K562 (cell line): ENCODE data around the gene PPM1H.

Experiments
- ETV5 ChIP-seq: sonication (generic); formaldehyde crosslinking; IDR thresholded peaks from 2 replicates; pipeline ENCODE4 v1.4.0; 2020; ENCODE audit warnings: low read depth, mild to moderate bottlenecking, missing genetic modification reagents
- HMG20A ChIP-seq: fragments of 450-650 bp; formaldehyde crosslinking; conservative IDR thresholded peaks from 2 replicates; pipeline ENCODE4 v1.4.0; 2020; ENCODE audit warnings: mild to moderate bottlenecking, mixed read lengths
- POLR2A ChIP-seq: fragments of 450-650 bp; conservative IDR thresholded peaks from 2 replicates; pipeline ENCODE4 v1.6.1; 2016
- RAD21 ChIP-seq, 2 experiments: fragments of 250-450 bp in 1 of 2; fragments of 450-650 bp in 1 of 2; sonication (Bioruptor Pico) in 1 of 2; formaldehyde crosslinking in 1 of 2; IDR thresholded peaks in 1 of 2; conservative IDR thresholded peaks in 1 of 2; 2 replicates each; pipeline versions ENCODE4 v1.4.0 to v1.8.0; 2020 to 2022; ENCODE audit warnings: mild to moderate bottlenecking in 2 of 2, moderate library complexity in 1 of 2
- RCOR1 ChIP-seq, 2 experiments: IDR thresholded peaks; 2 replicates each; pipeline ENCODE4 v1.6.1; 2012; ENCODE audit warnings: low read depth in 2 of 2, low read length in 2 of 2, borderline replicate concordance in 1 of 2, improper control_type of control experiment in 1 of 2
- TCF7L2 ChIP-seq: fragments of 150-350 bp; IDR thresholded peaks from 2 replicates; pipeline ENCODE4 v1.6.1; 2016; ENCODE audit warnings: low read depth, mild to moderate bottlenecking, low read length, moderate library complexity
- TFE3 ChIP-seq: fragments of 450-650 bp; formaldehyde crosslinking; IDR thresholded peaks from 2 replicates; pipeline ENCODE4 v1.4.0; 2020; ENCODE audit warnings: mild to moderate bottlenecking, mixed read lengths
- ZBTB7A ChIP-seq: IDR thresholded peaks from 2 replicates; pipeline ENCODE4 v1.6.1; 2011; ENCODE audit warnings: low read depth, mild to moderate bottlenecking, low read length, moderate library complexity, borderline replicate concordance; ENCODE audit not compliant: control insufficient read depth
- ZC3H8 ChIP-seq: fragments of 450-650 bp; IDR thresholded peaks from 2 replicates; pipeline ENCODE4 v1.6.1; 2017

DNA sequence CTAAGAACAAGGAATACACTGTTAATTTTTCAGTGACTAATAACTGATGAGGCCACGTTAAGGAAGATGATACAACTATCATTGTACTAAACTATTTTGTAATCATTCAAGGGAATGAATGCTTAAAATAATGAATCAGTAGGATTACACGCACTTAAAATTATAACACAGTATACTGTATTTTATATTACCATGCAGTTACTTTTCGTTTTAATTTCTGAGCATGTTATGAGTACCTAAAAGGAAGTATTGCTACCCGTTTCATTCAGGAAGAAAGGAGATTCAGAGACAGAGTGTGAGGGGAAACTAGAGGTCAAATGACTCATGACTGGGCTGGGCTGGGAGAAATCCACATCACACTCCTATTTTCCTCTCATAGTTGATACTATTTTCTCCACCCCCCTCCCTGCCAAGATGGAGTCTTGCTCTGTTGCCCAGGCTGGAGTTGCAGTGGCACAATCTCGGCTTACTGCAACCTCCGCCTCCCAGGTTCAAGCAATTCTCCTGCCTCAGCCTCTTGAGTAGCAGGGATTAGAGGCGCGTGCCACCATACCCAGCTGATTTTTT lies 202.0 kb downstream of the PPM1H start:
- TF ChIP-seq TFE3 (no peak), POLR2A (no peak), TCF7L2 (no peak), HMG20A (CRISPR knock-in tag) (no peak), RAD21 (CRISPR knock-in tag; conservative IDR thresholded peaks at IDR 0.05 in 1 of 2, IDR thresholded peaks at IDR 0.05 in 1 of 2) (no peak), RCOR1 (IDR thresholded peaks at IDR 0.05; ENCODE audit: borderline replicate concordance in 1 of 2, low read depth in 2 of 2, low read length in 2 of 2) (no peak), ZC3H8 (no peak), ZBTB7A (no peak), ETV5 (CRISPR knock-in tag) (no peak)
